A549 (cell line): ENCODE measurements around the gene TSC22D1. TPM values are rescaled to one million over a fixed set of nuclear protein-coding genes. Genes with fewer than 3 reads are reported as not detected.

ENCODE experiments used
- ATAC-seq, 2 experiments: fragments of 200-7000 bp in 1 of 2; fragments of >200 bp in 1 of 2; cut with Nextera tagmentation in 1 of 2; cut with Tn5 transposase in 1 of 2; 3 replicates each; pipeline versions ENCODE4 v1.8.0 to v1.9.1; 2018 to 2020; ENCODE audit warnings: mild to moderate bottlenecking in 1 of 2, moderate library complexity in 1 of 2
- CTCF ChIA-PET: fragments of 300-600 bp; sonication (Branson Sonifier 250); formaldehyde crosslinking; extraction: SDS; loops from one replicate; lab custom pipeline; 2021; ENCODE audit warnings: antibody characterized with exemption, inconsistent platforms; lab: Yijun Ruan, JAX
- POLR2A ChIA-PET: fragments of 350-600 bp; formaldehyde crosslinking; extraction: SDS; loops from one replicate; lab custom pipeline; 2021; ENCODE audit warnings: antibody characterized with exemption, inconsistent platforms; lab: Yijun Ruan, JAX
- DNase-seq, 2 experiments: peaks; one replicate each; pipeline versions ENCODE4 v3.0.0 to v3.0.0-alpha.2; 2011 to 2016; ENCODE audit warnings: low read depth in 1 of 2, low spot score in 1 of 2
- FAIRE-seq: peaks from 2 replicates; lab custom pipeline; 2011; peaks lifted over from hg19 to GRCh38; lab: Jason Lieb, UNC
- H3K27ac ChIP-seq, 2 experiments: fragments of >200 bp; sonication (Bioruptor Twin); formaldehyde crosslinking; 3 replicates each; pipeline ENCODE4 v1.5.1; 2016 to 2017
- H3K4me1 ChIP-seq: fragments of >200 bp; sonication (Bioruptor Twin); formaldehyde crosslinking; 3 replicates; pipeline ENCODE4 v1.6.1; 2016
- H3K4me2 ChIP-seq: fragments of >200 bp; sonication (Bioruptor Twin); formaldehyde crosslinking; 3 replicates; pipeline ENCODE4 v1.6.1; 2016
- H3K4me3 ChIP-seq: fragments of >200 bp; sonication (Bioruptor Twin); formaldehyde crosslinking; 3 replicates; pipeline ENCODE4 v1.5.1; 2016
- H3K9me3 ChIP-seq: fragments of >200 bp; sonication (Bioruptor Twin); formaldehyde crosslinking; 3 replicates; pipeline ENCODE4 v1.6.1; 2016
- ATOH8 ChIP-seq: fragments of 250-450 bp; sonication (Bioruptor Pico); IDR thresholded peaks from 2 replicates; pipeline ENCODE4 v1.5.0; 2020; ENCODE audit warnings: low read depth, mild to moderate bottlenecking, moderate library complexity
- BHLHE40 ChIP-seq: IDR thresholded peaks from 2 replicates; pipeline ENCODE4 v1.6.1; 2012; ENCODE audit warnings: low read depth, low read length, inconsistent platforms
- CTCF ChIP-seq: fragments of >200 bp; sonication (Bioruptor Twin); formaldehyde crosslinking; IDR thresholded peaks from 3 replicates; pipeline ENCODE4 v1.5.1; 2016
- ESRRA ChIP-seq: fragments of 150-350 bp; IDR thresholded peaks from 2 replicates; pipeline ENCODE4 v1.6.1; 2014; ENCODE audit warnings: mild to moderate bottlenecking, low read length, borderline replicate concordance
- FOXS1 ChIP-seq: fragments of 250-450 bp; sonication (Bioruptor Pico); IDR thresholded peaks from 2 replicates; pipeline ENCODE4 v1.5.0; 2020; ENCODE audit warnings: mild to moderate bottlenecking, moderate library complexity
- HDAC2 ChIP-seq: fragments of 200-600 bp; sonication (generic); IDR thresholded peaks from 2 replicates; pipeline ENCODE4 v1.6.1; 2016
- HOXA7 ChIP-seq: fragments of 250-450 bp; sonication (Bioruptor Pico); IDR thresholded peaks from 2 replicates; pipeline ENCODE4 v1.5.0; 2020; ENCODE audit warnings: mild to moderate bottlenecking, moderate library complexity
- HOXB5 ChIP-seq: fragments of 250-450 bp; sonication (Bioruptor Pico); IDR thresholded peaks from 2 replicates; pipeline ENCODE4 v1.5.0; 2020; ENCODE audit warnings: mild to moderate bottlenecking, moderate library complexity
- KDM1A ChIP-seq: fragments of 200-600 bp; sonication (generic); IDR thresholded peaks from 2 replicates; pipeline ENCODE4 v1.6.1; 2016; ENCODE audit warnings: low read depth, mild to moderate bottlenecking
- MAFK ChIP-seq: fragments of 450-650 bp; IDR thresholded peaks from 2 replicates; pipeline ENCODE4 v1.6.1; 2014; ENCODE audit not compliant: partially characterized antibody
- NPAS2 ChIP-seq: fragments of 250-450 bp; sonication (Bioruptor Pico); IDR thresholded peaks from 2 replicates; pipeline ENCODE4 v1.8.0; 2022; ENCODE audit warnings: mild to moderate bottlenecking, moderate library complexity, borderline replicate concordance
- PHF8 ChIP-seq: fragments of 200-600 bp; sonication (generic); IDR thresholded peaks from 2 replicates; pipeline ENCODE4 v1.6.1; 2016; ENCODE audit warnings: low read depth, mild to moderate bottlenecking, antibody characterized with exemption, moderate library complexity, borderline replicate concordance
- POLR2AphosphoS2 ChIP-seq: conservative IDR thresholded peaks from 2 replicates; pipeline ENCODE4 v1.6.1; 2012; ENCODE audit warnings: low read length, improper control_type of control experiment, inconsistent platforms
- RAD21 ChIP-seq, 2 experiments: fragments of >200 bp in 1 of 2; sonication (Bioruptor Twin) in 1 of 2; formaldehyde crosslinking in 1 of 2; IDR thresholded peaks in 1 of 2; conservative IDR thresholded peaks in 1 of 2; 2 replicates in 1 of 2; 3 replicates in 1 of 2; pipeline ENCODE4 v1.6.1; 2012 to 2018; ENCODE audit warnings: inconsistent platforms in 1 of 2
- RARB ChIP-seq: fragments of 250-450 bp; sonication (Bioruptor Pico); IDR thresholded peaks from 2 replicates; pipeline ENCODE4 v1.8.0; 2021; ENCODE audit warnings: mild to moderate bottlenecking, moderate library complexity
- ZC3H11A ChIP-seq: fragments of 450-650 bp; IDR thresholded peaks from 2 replicates; pipeline ENCODE4 v1.6.1; 2014; ENCODE audit warnings: antibody characterized with exemption, mild to moderate bottlenecking
- ZNF302 ChIP-seq: fragments of 250-450 bp; sonication (Bioruptor Pico); IDR thresholded peaks from 2 replicates; pipeline ENCODE4 v1.9.0; 2021; ENCODE audit warnings: inconsistent platforms, mild to moderate bottlenecking, moderate library complexity
- WGBS: methylation state at CpG from one replicate; pipeline ENCODE4 v1.1.6; 2017; ENCODE audit errors: missing lambda C conversion rate; 5-methylcytosine and 5-hydroxymethylcytosine counted together
- polyA plus RNA-seq, 4 experiments: library from polyadenylated mRNA; depleted of rRNA in 3 of 4; stranded (reverse); fragments of >200 nt; fragmentation: RNase III in 1 of 4; extraction: RNeasy Plus Mini Kit Qiagen cat#74134 plus additional on column Dnase treatment in 1 of 4; gene quantifications; 2 replicates in 3 of 4; 3 replicates in 1 of 4; pipeline ENCODE4 v1.2.3, GENCODE V29; 2011 to 2017
- TF ChIP-seq, protein P1 (sequence below): fragments of 450-650 bp; IDR thresholded peaks from 2 replicates; pipeline ENCODE4 v1.6.1; 2014; ENCODE audit warnings: antibody characterized with exemption
- TF ChIP-seq, protein P2 (sequence below): fragments of >200 bp; sonication (Bioruptor Twin); formaldehyde crosslinking; IDR thresholded peaks from 2 replicates; pipeline ENCODE4 v1.6.1; 2016
- TF ChIP-seq, protein P3 (sequence below): fragments of 250-450 bp; sonication (Bioruptor Pico); IDR thresholded peaks from 2 replicates; pipeline ENCODE4 v1.5.0; 2021; ENCODE audit warnings: mild to moderate bottlenecking, moderate library complexity, borderline replicate concordance

Gene TSC22D1
- polyA plus RNA-seq, 2 of the 4 experiments (the other 2 are of a cell fraction): 66.8 to 196 TPM

DNA sequence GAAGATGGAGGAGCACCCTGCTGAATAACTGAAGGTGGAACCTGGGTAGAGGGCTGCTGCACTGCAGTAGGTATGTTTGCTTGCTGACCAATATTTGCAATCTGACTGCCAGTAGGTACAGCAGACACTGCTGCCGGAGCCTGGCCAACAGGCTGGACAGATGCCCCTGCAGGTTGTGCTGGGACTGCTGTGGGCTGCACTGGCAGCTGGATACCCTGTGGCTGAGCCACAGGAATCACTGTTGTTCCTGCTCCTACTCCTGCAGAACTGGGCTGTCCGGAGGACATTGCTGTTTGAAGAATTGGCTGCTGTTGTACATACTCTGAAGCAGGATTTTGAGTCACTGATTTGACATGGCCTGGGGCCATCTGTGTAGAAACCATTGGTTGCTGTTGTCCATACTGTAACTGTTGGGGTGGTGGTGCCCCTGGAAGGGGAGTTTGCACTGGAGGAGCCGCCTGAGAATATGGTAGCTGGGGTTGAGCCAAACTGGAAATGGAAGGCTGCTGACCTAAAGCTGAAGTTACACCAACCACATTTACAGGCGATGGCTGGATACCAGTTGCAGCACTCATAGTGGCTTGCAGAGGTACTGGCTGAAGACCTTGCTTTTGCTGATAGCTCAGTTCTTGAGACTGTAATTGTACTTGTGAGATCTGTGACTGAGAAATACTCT is 2.2 kb downstream of the TSC22D1 start:
- DNase-seq (peak; percentile 21 to 55), FAIRE-seq (no peak), ATAC-seq (peak in 1 of 2 experiments; percentile 51; a peak in 3 of 6 replicates)
- peak; percentile 8 for TF ChIP-seq MAFK
- no peak for TF ChIP-seq ATOH8 (CRISPR knock-in tag)
- no peak overlapping the region for H3K4me3 ChIP-seq
- no peaks in the 10 kb centered on the region for H3K9me3 ChIP-seq
- CTCF ChIA-PET: interaction anchor here (0.8 to 2.2 kb wide), 3 partner anchors 91 to 301 kb away, joined by 3 to 11 read pairs (median 5); no protein-coding TSS in a partner anchor
- peaks cover 51% of the 10 kb centered on the region for H3K4me1 ChIP-seq
- 81% methylated on average over 2 of the region's 4 CpGs for WGBS
- H3K27ac ChIP-seq: peak overlapping the region in 1 of 2 experiments; percentile 44; a peak in 2 of 6 replicates
- POLR2A ChIA-PET: interaction anchor here (0.5 to 1.3 kb wide), 3 partner anchors 8 to 91 kb away, joined by 3 to 7 read pairs (median 3); no protein-coding TSS in a partner anchor
- H3K4me2 ChIP-seq: peak overlapping the region; percentile 86

GRCh38 chr13:44573071-44573470 is 3.1 kb downstream of the TSC22D1 start:
- 98% methylated on average over 7 of the region's 7 CpGs for WGBS
- no peak for DNase-seq
- no peaks in the 10 kb centered on the region for H3K9me3 ChIP-seq
- POLR2A ChIA-PET: no interaction called here
- H3K4me3 ChIP-seq: no peak overlapping the region
- TF ChIP-seq, protein P1, sequence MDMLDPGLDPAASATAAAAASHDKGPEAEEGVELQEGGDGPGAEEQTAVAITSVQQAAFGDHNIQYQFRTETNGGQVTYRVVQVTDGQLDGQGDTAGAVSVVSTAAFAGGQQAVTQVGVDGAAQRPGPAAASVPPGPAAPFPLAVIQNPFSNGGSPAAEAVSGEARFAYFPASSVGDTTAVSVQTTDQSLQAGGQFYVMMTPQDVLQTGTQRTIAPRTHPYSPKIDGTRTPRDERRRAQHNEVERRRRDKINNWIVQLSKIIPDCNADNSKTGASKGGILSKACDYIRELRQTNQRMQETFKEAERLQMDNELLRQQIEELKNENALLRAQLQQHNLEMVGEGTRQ: no peak
- no peak for TF ChIP-seq RAD21 (conservative IDR thresholded peaks at IDR 0.05 in 1 of 2, IDR thresholded peaks at IDR 0.05 in 1 of 2)
- TF ChIP-seq HOXB5 (CRISPR knock-in tag): no peak
- no peak for TF ChIP-seq ZNF302 (CRISPR knock-in tag)
- TF ChIP-seq CTCF: no peak
- no peak for TF ChIP-seq PHF8
- TF ChIP-seq, protein P2, sequence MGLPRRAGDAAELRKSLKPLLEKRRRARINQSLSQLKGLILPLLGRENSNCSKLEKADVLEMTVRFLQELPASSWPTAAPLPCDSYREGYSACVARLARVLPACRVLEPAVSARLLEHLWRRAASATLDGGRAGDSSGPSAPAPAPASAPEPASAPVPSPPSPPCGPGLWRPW: no peak
- TF ChIP-seq POLR2AphosphoS2: no peak
- TF ChIP-seq MAFK: no peak
- TF ChIP-seq HOXA7: no peak
- no peak for TF ChIP-seq ESRRA
- TF ChIP-seq, protein P3, sequence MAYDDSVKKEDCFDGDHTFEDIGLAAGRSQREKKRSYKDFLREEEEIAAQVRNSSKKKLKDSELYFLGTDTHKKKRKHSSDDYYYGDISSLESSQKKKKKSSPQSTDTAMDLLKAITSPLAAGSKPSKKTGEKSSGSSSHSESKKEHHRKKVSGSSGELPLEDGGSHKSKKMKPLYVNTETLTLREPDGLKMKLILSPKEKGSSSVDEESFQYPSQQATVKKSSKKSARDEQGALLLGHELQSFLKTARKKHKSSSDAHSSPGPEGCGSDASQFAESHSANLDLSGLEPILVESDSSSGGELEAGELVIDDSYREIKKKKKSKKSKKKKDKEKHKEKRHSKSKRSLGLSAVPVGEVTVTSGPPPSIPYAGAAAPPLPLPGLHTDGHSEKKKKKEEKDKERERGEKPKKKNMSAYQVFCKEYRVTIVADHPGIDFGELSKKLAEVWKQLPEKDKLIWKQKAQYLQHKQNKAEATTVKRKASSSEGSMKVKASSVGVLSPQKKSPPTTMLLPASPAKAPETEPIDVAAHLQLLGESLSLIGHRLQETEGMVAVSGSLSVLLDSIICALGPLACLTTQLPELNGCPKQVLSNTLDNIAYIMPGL: no peak
- TF ChIP-seq RARB: no peak
- no peak for TF ChIP-seq NPAS2 (CRISPR knock-in tag)
- no peak for TF ChIP-seq ZC3H11A
- TF ChIP-seq BHLHE40: no peak
- no peak for TF ChIP-seq FOXS1
- no peak for TF ChIP-seq HDAC2
- no peak for TF ChIP-seq KDM1A
- TF ChIP-seq, all 56 proteins: peak for 0
- no peak for FAIRE-seq
- CTCF ChIA-PET: interaction anchor here (2.2 kb wide), 1 partner anchor 90 kb away, joined by 11 read pairs; no protein-coding TSS in a partner anchor
- Histone ChIP-seq H3K4me2 (peak overlapping the region; percentile 86), H3K27ac (no peak overlapping the region), H3K4me1 (peaks cover 46% of the 10 kb centered on the region)
- ATAC-seq: no peak
